PC-3 (cell line): ENCODE data around the gene CRY1.

ENCODE experiments used
- EZH2 ChIP-seq: fragments of 300-600 bp; sonication (generic); IDR thresholded peaks from one replicate; pipeline ENCODE4 v1.6.1; 2017; ENCODE audit warnings: antibody characterized with exemption, mild to moderate bottlenecking, low read length; ENCODE audit not compliant: unreplicated experiment
- TF ChIP-seq, protein P1 (sequence below): fragments of 300-600 bp; sonication (generic); conservative IDR thresholded peaks from 2 replicates; pipeline ENCODE4 v1.5.1; 2017; ENCODE audit warnings: antibody characterized with exemption, low read depth, mild to moderate bottlenecking, low read length

GRCh38 chr12:107019546-107019945 lies 73.8 kb downstream of the CRY1 start:
- no peak for TF ChIP-seq EZH2
- TF ChIP-seq, protein P1, sequence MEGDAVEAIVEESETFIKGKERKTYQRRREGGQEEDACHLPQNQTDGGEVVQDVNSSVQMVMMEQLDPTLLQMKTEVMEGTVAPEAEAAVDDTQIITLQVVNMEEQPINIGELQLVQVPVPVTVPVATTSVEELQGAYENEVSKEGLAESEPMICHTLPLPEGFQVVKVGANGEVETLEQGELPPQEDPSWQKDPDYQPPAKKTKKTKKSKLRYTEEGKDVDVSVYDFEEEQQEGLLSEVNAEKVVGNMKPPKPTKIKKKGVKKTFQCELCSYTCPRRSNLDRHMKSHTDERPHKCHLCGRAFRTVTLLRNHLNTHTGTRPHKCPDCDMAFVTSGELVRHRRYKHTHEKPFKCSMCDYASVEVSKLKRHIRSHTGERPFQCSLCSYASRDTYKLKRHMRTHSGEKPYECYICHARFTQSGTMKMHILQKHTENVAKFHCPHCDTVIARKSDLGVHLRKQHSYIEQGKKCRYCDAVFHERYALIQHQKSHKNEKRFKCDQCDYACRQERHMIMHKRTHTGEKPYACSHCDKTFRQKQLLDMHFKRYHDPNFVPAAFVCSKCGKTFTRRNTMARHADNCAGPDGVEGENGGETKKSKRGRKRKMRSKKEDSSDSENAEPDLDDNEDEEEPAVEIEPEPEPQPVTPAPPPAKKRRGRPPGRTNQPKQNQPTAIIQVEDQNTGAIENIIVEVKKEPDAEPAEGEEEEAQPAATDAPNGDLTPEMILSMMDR, result no peak
